ENCODE data around the gene HRH2.
"Not testable (repeated sequence)": the region's sequence is repeated elsewhere in the genome, so short reads cannot be mapped to it uniquely, and the experiment has no call there.

The HRH2 gene

DNA sequence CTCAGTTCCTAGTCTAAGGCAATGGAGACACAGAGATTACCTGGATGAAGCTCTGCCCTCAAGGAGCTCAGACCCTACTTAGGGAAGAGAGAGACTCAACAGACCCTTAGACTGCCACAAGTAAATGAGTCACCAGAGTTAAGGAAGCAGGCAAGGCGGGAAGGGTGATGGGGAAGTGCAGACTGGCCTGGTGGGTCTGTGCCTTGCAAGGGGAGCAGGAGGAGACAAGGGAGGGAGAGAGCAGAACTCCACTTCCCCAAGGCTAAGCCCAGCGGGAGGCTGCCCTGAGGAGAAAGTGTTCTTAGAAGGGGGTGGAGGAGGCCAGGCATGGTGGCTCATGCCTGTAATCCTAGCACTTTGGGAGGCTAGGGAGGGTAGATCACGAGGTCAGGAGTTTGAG lies 83.7 kb downstream of the HRH2 start:
- H3K4me3 Mint-ChIP-seq, result no peak overlapping the region
- DNase-seq (no peak), ATAC-seq (no peak)
- H3K27me3 Mint-ChIP-seq, result peaks cover 47% of the 10 kb centered on the region
- no peak overlapping the region for H3K27ac Mint-ChIP-seq
- no peaks in the 10 kb centered on the region for H3K4me1 Mint-ChIP-seq
- H3K9me3 Mint-ChIP-seq, result no peaks in the 10 kb centered on the region

DNA sequence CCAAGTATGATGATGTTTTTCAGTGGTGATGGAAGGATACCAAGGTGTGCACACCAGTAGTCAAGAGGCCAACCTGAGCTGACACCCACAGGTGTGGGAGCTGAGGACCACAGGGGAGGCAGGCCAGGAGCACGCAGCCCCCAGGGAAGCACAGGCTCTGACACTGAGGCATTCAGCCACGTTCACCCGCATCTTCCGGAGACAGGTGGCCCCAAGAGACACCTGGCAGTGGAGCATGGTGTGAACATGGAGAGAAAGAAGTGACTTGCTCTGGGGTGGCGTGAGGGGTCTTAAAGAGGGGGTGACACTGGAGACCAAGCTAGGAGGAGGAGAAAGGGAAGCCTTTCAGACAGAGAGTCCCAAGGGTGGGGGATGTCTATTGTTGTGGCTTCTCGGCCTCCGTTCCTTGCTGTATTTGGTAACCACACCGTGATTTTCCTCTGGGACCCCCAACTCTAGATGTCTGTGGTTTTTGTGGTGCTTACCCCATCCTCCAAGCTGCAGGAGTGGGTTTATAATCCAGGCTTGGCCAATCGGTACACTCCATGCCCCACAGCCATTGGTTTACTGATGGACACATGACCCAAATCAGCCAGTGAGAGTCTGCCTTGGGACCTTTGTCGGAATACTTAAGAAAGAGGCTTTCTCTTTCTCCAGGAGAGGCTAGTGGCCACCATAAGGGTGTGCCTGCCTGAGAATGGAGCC lies 84.6 kb downstream of the HRH2 start:
- ATAC-seq (no peak), DNase-seq (no peak)
- Mint-ChIP-seq H3K4me1 (peaks cover 6% of the 10 kb centered on the region), H3K9me3 (no peaks in the 10 kb centered on the region), H3K27me3 (peaks cover 54% of the 10 kb centered on the region), H3K4me3 (no peak overlapping the region), H3K27ac (no peak overlapping the region)

DNA sequence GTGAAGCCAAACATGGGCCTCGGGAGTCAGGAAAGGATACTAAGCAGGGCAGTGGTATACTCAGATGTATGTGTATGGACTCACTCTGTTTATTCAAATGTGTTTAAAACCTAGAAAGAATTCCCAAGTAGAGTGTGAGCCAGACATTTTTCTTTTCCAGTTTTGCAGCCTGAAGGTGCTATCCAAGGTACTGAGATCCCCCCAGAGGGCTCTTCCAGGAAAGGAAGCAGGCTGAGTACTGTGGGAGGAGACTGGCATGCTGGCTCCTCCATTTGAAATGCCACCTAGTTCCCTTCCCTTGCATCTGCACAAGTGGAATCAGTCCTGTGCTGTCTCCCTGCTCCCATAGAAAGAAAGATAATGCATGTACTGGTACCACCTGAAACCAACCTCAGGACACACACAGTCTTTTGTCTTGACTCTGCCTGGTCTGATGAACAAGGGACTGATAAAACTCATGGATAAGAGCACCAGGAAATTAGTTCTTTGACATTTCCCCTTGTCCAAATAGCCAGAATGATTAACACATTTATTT lies 85.9 kb downstream of the HRH2 start:
- Mint-ChIP-seq H3K27ac (no peak overlapping the region), H3K9me3 (no peaks in the 10 kb centered on the region), H3K4me1 (peaks cover 11% of the 10 kb centered on the region), H3K4me3 (no peak overlapping the region), H3K27me3 (peaks cover 46% of the 10 kb centered on the region)
- ATAC-seq, result no peak
- DNase-seq, result no peak

DNA sequence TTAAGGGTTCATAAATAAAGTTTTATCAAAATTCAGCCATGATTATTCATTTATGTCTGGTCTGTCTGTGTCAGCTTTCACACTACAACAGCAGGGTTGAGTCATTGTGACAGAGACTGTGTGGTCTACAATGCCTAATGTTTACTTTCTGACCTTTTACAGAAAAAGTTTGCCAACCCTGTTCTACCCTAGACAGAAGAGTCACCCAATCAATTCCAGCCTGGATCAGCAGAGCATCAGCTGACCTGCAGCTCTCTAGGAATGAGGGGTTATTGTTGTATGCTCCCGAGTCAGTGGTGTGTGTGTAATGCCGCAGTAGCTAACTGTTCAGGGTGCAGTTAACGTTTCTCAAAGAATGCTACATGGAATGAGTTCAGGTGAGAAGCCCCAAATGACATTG lies 87.3 kb downstream of the HRH2 start:
- ATAC-seq (no peak), DNase-seq (no peak)

DNA sequence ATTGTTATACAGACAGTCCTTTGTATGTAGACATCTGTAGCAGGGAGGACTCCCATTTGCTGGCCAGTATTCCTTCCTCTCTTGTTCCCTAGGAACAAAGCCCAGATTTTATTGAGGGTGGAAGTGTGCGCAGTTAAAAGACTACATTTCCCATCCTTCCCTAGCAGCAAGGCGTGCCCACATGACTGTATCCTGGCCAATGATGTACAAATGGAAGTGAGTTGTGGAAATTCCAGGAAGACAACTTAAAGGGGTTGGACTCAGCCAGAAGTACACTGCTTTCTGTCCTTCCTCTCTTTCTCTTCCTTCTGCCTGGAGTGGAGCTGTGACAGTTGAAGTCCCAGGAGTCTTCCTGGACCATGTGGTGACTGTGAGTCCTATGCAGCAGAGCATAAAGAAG lies 89.0 kb downstream of the HRH2 start:
- Mint-ChIP-seq H3K27me3 (peaks cover 25% of the 10 kb centered on the region), H3K27ac (no peak overlapping the region), H3K4me1 (peaks cover 11% of the 10 kb centered on the region), H3K4me3 (no peak overlapping the region), H3K9me3 (no peaks in the 10 kb centered on the region)
- DNase-seq (no peak), ATAC-seq (no peak)

More for the DNA sequence above, 87.3 kb downstream of the HRH2 start:
- Mint-ChIP-seq H3K4me3 (no peak overlapping the region), H3K4me1 (peaks cover 11% of the 10 kb centered on the region), H3K27me3 (peaks cover 36% of the 10 kb centered on the region), H3K27ac (no peak overlapping the region), H3K9me3 (no peaks in the 10 kb centered on the region)

DNA sequence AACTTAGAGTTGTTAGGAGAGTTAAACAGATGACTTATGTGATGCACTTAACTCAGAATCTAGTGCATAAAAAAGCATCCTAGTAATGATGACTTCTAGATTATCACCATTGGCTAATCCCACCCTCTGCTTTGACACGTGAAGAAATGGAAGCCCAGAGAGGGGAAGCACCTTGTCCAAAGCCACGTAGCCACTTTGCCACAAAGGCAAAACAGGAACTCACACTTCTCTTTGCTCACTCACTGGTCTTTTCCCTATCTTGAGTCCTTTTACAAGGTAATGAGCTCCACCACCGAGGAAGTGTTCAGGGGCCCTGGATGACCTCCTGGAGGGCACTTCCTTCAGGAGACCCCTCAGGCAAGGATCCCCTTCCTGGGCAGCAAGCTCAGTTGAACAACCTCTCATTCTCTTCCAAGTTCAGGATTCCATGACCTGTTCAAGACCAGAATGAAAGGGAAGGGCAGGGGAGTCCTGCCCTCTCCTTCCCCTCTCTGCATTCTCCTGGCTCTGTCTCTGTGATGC lies 89.7 kb downstream of the HRH2 start:
- H3K4me1 Mint-ChIP-seq, result peaks cover 11% of the 10 kb centered on the region
- peaks cover 25% of the 10 kb centered on the region for H3K27me3 Mint-ChIP-seq
- no peak for ATAC-seq

DNA sequence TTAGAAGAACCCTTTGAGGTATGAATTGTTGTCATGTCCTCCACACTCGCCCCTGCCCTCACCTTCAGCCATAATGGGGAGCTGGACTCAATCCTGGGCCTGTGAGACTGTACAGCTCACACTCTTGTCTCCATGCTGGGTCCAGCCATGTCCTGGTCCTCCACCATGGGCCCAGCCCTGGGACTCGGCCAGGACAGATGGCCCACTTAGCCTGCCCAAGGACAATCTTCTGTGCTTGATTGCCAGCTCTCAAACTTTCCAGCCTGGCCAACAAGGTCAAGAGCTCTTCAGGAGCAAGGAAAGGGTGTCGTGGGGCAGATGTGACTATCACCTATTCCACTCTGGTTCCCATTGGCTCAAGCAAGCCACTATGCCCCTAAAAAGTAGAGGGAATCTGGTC lies 90.8 kb downstream of the HRH2 start:
- Mint-ChIP-seq H3K27ac (no peak overlapping the region), H3K4me3 (no peak overlapping the region), H3K9me3 (no peaks in the 10 kb centered on the region), H3K4me1 (peaks cover 11% of the 10 kb centered on the region), H3K27me3 (peaks cover 25% of the 10 kb centered on the region)
- DNase-seq (no peak), ATAC-seq (no peak)

More for the DNA sequence above, 89.7 kb downstream of the HRH2 start:
- H3K9me3 Mint-ChIP-seq, result no peaks in the 10 kb centered on the region
- H3K27ac Mint-ChIP-seq, result no peak overlapping the region
- no peak for DNase-seq
- no peak overlapping the region for H3K4me3 Mint-ChIP-seq

DNA sequence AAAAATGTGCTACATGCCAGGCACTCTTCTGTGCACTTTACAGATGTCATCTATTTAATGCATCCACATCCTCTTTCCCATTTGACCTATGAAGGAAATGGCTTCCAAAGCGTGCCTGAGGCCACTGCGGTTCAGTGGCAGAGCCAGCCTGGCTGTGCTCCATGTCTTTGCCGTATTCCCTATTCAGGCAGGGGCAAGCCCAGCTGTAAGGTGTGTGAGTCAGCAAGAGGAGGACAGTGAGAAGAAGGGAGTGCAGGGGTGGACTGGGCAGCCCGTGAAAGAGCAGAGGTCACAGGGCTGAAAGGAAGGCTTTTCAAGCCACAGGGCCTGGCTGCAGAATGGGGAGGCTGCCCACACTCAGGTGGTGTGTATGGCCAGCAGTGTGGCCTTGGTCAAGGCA lies 91.7 kb downstream of the HRH2 start:
- ATAC-seq (no peak), DNase-seq (no peak)
- Mint-ChIP-seq H3K4me3 (no peak overlapping the region), H3K27me3 (peaks cover 33% of the 10 kb centered on the region), H3K4me1 (peaks cover 11% of the 10 kb centered on the region), H3K27ac (no peak overlapping the region), H3K9me3 (no peaks in the 10 kb centered on the region)

DNA sequence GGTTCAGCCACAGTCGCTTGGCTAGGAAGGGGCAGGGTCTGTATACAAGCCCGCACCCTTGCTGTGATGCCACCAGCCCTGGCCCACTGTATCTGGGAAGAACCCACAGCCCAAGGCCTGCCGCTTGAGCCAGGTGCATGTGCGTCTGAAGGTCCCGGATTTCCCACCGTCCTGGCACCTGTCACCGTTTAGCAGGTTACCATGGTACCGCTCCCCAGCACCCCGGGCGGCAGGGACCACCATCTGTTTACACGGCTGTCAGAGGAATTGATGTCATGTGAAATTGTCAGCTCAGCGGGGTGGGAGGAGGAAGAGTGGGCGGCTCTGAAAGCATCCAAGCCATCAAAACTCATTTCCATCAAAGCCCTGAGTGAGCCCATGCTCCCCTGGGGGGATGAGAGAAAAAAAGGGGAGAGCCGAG lies 92.7 kb downstream of the HRH2 start:
- Mint-ChIP-seq H3K9me3 (no peaks in the 10 kb centered on the region), H3K27ac (no peak overlapping the region), H3K4me3 (no peak overlapping the region), H3K4me1 (peaks cover 11% of the 10 kb centered on the region), H3K27me3 (peaks cover 43% of the 10 kb centered on the region)
- no peak for ATAC-seq
- no peak for DNase-seq

DNA sequence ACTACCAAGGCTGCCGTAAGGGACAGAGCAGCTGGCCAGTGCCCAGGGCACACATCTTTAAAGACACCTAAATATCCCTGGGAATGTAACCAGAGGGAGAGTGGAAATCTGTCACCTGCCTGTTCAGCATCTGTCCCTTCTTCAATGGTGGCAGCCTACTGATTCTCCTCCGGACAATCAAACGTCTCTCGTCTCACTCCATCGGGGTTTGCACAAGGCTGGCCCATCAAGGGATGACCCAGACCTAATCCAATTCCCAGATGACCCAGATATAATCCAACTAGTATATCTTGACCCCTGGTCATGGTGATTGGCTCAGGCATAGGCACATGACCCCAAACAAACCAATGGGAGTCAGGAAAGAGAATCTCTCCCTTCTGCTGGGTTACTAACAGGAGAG lies 93.5 kb downstream of the HRH2 start:
- Mint-ChIP-seq H3K27ac (no peak overlapping the region), H3K4me3 (no peak overlapping the region), H3K4me1 (peaks cover 11% of the 10 kb centered on the region), H3K9me3 (no peaks in the 10 kb centered on the region), H3K27me3 (peaks cover 46% of the 10 kb centered on the region)
- no peak for DNase-seq
- ATAC-seq, result no peak

DNA sequence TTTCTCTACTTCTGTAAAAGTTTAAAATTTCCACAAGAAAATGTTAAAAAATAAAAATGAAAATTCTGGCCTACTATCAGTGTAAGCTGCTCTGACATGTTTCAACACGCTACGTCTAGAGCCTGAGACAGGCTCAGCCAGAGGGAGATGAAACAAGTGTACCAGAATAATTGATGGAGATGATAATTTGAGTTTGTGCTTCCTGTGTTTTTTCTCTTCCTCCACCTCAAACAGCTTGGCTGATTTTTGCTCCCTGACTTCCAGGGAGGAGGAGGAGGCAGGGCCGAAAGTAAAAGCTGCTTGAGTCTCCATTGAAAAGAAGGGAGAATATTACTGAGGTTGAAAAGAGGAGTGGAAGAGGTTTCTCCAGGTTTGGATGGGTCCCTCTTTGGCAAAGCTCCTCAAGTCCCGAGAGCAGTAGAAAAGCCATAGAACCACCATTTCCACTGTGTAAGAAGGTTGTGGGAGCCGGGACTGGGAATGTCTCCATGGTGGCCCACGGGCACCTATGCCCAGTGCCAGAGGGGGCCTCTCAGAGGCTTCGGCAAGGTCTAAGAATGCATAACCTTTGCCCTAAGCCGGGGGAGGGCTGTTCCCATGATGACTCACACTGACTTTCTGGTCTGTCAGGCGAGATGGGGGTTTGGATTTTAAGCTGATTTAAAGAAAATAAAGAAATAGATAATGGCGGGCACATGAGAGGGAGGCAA lies 95.1 kb downstream of the HRH2 start:
- Mint-ChIP-seq H3K4me3 (no peak overlapping the region), H3K27ac (no peak overlapping the region), H3K9me3 (no peaks in the 10 kb centered on the region), H3K27me3 (peaks cover 54% of the 10 kb centered on the region), H3K4me1 (no peaks in the 10 kb centered on the region)
- ATAC-seq (no peak), DNase-seq (no peak)

DNA sequence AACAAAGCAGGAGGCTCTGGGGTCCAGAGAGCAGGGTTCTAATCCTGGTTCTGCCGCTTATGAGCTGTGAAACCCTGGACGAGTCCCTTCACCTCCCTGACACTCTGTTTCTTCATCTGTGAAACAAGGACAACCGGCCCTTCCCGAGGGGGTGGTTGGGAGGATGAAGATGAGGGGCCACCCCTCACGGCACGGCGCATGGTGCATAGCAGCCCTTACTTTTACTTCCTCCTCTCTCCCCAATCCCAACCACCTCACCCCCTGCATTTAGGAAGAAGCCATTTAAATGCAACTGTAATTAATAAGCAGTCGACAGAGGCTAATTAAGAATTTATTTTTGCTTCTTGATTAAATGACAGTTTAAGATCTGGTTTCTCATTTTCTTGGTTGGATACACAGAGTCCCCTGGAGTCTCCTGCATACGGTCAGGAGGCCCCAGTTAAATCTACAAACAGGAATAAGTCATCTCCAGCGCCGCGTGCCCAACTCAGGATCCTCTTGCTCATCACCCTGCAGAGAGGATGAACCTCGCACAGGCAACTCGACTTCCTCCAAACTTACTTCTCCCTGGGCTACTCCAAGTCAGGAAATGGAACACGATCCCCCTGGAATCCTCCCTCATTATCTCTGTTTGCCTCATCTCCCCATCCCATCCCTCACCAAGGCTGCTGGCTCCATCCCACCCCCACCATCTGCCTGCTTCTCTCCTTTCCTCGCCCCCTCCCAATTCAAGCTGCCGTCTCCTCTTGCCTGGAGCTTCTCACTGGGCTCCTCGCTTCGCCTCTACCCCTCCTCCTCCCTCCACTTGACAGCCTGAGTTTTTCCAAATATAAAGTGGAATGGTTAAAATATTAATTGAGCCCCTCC lies 95.9 kb downstream of the HRH2 start:
- no peaks in the 10 kb centered on the region for H3K4me1 Mint-ChIP-seq
- ATAC-seq, result no peak
- H3K4me3 Mint-ChIP-seq, result no peak overlapping the region
- no peak for DNase-seq
- no peaks in the 10 kb centered on the region for H3K9me3 Mint-ChIP-seq
- peaks cover 61% of the 10 kb centered on the region for H3K27me3 Mint-ChIP-seq
- no peak overlapping the region for H3K27ac Mint-ChIP-seq

DNA sequence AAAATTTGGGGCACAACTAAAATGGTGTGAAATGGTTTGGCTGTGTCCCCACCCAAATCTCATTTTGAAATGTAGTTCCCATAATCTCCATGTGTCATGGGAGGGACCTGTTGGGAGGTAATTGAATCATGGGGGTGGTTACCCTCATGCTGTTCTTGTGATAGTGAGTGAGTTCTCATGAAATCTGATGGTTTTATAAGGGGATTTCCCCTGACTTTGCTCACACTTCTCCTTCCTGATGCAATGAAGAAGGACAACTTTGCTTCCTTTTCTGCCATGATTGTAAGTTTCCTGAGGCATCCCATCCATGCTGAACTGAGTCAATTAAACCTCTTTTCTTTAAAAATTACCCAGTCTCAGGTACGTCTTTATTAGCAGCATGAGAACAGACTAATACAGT lies 102.1 kb downstream of the HRH2 start:
- H3K9me3 Mint-ChIP-seq, result peaks cover 14 to 20% of the 10 kb centered on the region in 2 donors
- ATAC-seq, H3K4me3 Mint-ChIP-seq, H3K4me1 Mint-ChIP-seq, DNase-seq: not testable (repeated sequence)
- peaks cover 39% of the 10 kb centered on the region for H3K27me3 Mint-ChIP-seq
- H3K27ac Mint-ChIP-seq, result peak overlapping the region in 1 of 2 donors; percentile 3
